GM19239 (cell line): Measurements from ENCODE around the gene CHN2.

ENCODE experiments used
- DNase-seq: peaks from one replicate; pipeline ENCODE4 v3.0.0; 2011; ENCODE audit warnings: low spot score; ENCODE audit not compliant: insufficient read length
- FAIRE-seq: peaks from 2 replicates; lab custom pipeline; 2011; peaks lifted over from hg19 to GRCh38; lab: Jason Lieb, UNC

The CHN2 gene

GRCh38 chr7:29479301-29480200 lies 285.0 kb downstream of the CHN2 start:
- FAIRE-seq (no peak), DNase-seq (no peak)

GRCh38 chr7:29480451-29480850 lies 285.9 kb downstream of the CHN2 start:
- DNase-seq (no peak), FAIRE-seq (no peak)

GRCh38 chr7:29480934-29481651 lies 286.5 kb downstream of the CHN2 start:
- FAIRE-seq (no peak), DNase-seq (no peak)

- DNase-seq, result no peak
- no peak for FAIRE-seq
Observed at GRCh38 chr7:29482056-29482455, 287.5 kb downstream of the CHN2 start.

- FAIRE-seq, result no peak
Observed at GRCh38 chr7:29483219-29484104, 288.9 kb downstream of the CHN2 start.

GRCh38 chr7:29484280-29484679 lies 289.7 kb downstream of the CHN2 start:
- FAIRE-seq (no peak), DNase-seq (no peak)

More at GRCh38 chr7:29483219-29484104, 288.9 kb downstream of the CHN2 start:
- no peak for DNase-seq

- FAIRE-seq, result no peak
- no peak for DNase-seq
Observed at GRCh38 chr7:29485339-29486190, 291.0 kb downstream of the CHN2 start.

- FAIRE-seq (no peak), DNase-seq (no peak)
Observed at GRCh38 chr7:29486191-29486700, 291.7 kb downstream of the CHN2 start.

- FAIRE-seq, result no peak
Observed at GRCh38 chr7:29487424-29487823, 292.8 kb downstream of the CHN2 start.

GRCh38 chr7:29488203-29488970 lies 293.8 kb downstream of the CHN2 start:
- no peak for FAIRE-seq
- DNase-seq, result no peak

More at GRCh38 chr7:29487424-29487823, 292.8 kb downstream of the CHN2 start:
- DNase-seq, result no peak

- DNase-seq (no peak), FAIRE-seq (no peak)
Observed at GRCh38 chr7:29488977-29489376, 294.4 kb downstream of the CHN2 start.

GRCh38 chr7:29490094-29490607 lies 295.6 kb downstream of the CHN2 start:
- DNase-seq, result no peak
- FAIRE-seq, result no peak

GRCh38 chr7:29494350-29494749 lies 299.8 kb downstream of the CHN2 start:
- FAIRE-seq, result no peak
- no peak for DNase-seq

GRCh38 chr7:29495653-29496052 lies 301.1 kb downstream of the CHN2 start:
- DNase-seq (no peak), FAIRE-seq (no peak)

- no peak for DNase-seq
- FAIRE-seq, result no peak
Observed at GRCh38 chr7:29496355-29497020, 301.9 kb downstream of the CHN2 start.

- no peak for FAIRE-seq
- DNase-seq, result no peak
Observed at GRCh38 chr7:29499932-29500331, 305.4 kb downstream of the CHN2 start.

- no peak for DNase-seq
- FAIRE-seq, result no peak
Observed at GRCh38 chr7:29500719-29501118, 306.1 kb downstream of the CHN2 start.

- DNase-seq, result no peak
- no peak for FAIRE-seq
Observed at GRCh38 chr7:29502133-29502532, 307.6 kb downstream of the CHN2 start.
